Astrocyte of the spinal cord (primary cell): ENCODE data around the gene RERE.

Source experiments
- DNase-seq: peaks from one replicate; pipeline ENCODE4 v3.0.0; 2011; ENCODE audit warnings: low read depth, low spot score
- H3K4me3 ChIP-seq: 2 replicates; pipeline ENCODE4 v1.5.1; 2011; ENCODE audit warnings: low read depth, mild to moderate bottlenecking, low read length, moderate library complexity
- in situ Hi-C: cut with HindIII; loops from 2 replicates; pipeline ENCODE4 v1.10.0; 2017; ENCODE audit warnings: low sequenced_read_pairs
- TF ChIP-seq, protein P1 (sequence below): IDR thresholded peaks from 2 replicates; pipeline ENCODE4 v1.5.1; 2012; ENCODE audit warnings: low read depth, mild to moderate bottlenecking, low read length, inconsistent platforms

Gene RERE

DNA sequence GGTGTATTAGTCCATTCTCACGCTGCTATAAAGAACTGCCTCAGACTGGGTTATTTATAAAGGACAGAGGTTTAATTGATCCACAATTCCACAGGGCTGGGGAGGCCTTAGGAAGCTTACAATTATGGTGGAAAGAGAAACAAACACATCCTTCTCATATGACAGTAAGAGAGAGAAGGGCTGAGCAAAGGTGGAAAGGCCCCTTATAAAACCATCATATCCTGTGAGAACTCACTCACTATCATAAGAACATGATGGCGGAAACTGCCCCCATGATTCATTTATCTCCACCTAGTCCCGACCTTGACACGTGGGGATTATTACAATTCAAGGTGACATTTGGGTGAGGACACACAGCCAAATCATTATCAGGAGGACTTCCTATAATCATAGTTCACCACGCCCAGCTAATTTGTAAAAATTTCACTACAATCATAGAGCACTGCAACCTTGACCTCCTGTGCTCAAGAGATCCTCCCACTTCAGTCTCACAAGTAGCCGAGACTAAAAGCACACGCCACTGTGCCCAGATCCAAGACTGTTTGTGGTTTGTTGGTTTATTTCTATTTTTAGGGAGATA, 164.9 kb downstream of the RERE start:
- in situ Hi-C loops = no loop called here
- DNase-seq = no peak
- no peak overlapping the region for H3K4me3 ChIP-seq
- TF ChIP-seq, protein P1, sequence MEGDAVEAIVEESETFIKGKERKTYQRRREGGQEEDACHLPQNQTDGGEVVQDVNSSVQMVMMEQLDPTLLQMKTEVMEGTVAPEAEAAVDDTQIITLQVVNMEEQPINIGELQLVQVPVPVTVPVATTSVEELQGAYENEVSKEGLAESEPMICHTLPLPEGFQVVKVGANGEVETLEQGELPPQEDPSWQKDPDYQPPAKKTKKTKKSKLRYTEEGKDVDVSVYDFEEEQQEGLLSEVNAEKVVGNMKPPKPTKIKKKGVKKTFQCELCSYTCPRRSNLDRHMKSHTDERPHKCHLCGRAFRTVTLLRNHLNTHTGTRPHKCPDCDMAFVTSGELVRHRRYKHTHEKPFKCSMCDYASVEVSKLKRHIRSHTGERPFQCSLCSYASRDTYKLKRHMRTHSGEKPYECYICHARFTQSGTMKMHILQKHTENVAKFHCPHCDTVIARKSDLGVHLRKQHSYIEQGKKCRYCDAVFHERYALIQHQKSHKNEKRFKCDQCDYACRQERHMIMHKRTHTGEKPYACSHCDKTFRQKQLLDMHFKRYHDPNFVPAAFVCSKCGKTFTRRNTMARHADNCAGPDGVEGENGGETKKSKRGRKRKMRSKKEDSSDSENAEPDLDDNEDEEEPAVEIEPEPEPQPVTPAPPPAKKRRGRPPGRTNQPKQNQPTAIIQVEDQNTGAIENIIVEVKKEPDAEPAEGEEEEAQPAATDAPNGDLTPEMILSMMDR = no peak

DNA sequence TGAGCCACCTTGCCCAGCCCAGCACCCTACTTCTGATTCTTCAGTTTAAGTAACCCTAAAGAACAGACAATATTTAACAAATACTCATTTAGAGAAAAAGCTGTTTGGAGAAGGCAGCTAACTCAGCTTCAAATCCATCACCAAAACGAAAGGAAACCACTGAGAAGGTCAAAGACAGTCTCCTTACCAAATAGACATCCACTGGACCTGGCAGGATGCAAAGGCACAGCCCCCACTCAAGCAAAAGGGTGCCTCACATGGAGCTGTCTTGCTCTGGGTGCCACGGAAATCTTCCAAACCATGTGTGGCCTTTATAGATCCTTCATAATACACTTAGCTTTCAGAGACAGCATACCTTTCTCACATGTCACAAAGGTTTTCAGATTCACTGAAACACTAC, 165.5 kb downstream of the RERE start:
- TF ChIP-seq, protein P1 = no peak
- DNase-seq = no peak
- no peak overlapping the region for H3K4me3 ChIP-seq
- in situ Hi-C loops = no loop called here

DNA sequence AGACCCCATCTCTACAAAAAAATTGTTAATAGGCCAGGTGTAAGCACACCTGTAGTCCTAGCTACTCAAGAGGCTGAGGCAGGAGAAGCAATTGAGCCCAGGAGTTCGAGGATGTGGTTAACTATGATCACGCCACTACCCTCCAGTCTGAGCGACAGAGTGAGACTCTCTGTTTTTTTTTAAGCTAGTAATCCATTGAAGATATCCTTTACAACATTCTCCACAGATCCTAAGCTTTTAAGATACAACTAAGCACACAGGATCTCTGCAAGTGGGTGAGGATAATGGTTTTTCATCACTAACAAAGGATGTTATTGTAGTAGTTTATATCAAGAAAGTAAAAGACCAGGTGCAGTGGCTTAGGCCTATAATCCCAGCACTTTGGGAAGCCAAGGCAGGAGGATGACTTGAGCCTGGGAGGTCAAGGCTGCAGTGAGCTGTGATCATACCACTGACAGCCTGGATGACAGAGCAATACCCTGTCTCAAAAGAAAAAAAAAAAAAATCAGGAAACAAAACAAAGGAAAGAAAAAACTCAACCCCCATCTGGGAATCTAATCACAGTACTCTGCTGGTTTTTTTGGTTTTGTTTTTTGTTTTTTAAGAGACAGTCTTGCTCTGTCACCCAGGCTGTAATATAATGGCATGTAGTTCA, 166.1 kb downstream of the RERE start:
- TF ChIP-seq, protein P1 = no peak
- H3K4me3 ChIP-seq = no peak overlapping the region
- in situ Hi-C loops = no loop called here
- DNase-seq = no peak

DNA sequence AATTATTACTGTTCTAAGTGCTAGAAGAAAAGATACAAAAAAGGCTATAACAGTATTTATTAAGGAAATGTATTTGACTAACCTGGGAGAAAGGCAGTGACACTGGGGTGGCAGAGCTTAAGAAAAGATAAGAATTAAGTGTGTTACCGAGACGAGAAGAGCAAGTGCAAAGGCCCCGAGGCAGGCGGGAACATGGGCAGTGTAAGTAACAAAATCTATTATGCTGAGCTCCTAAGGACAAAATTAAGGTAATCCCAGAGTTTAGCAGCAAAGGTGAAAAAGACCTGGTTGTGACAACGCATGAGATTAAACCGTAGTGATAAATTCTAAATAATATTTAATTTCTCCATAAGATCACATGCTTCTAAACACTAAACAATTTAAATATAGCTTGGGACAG, 167.6 kb downstream of the RERE start:
- TF ChIP-seq, protein P1 = no peak
- in situ Hi-C loops = no loop called here
- H3K4me3 ChIP-seq = no peak overlapping the region
- DNase-seq = no peak

DNA sequence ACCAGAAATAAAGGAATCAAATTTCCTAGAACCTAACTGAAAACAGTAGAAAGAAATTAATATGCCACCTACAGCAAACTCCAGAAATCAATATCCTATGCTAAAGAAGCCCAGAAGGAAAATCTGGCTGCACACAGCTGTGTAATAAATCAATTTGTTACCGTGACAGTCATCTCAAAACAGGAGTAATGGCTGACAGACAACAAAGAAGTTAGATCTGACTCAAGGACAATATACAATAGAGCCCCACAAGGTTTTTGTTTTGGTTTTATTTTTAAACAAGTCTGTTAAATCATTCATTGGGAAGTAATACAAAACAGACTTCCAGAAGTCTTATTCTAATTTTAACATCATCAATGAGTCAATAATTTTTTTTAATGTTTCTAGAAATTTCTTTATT, 168.4 kb downstream of the RERE start:
- no peak for DNase-seq
- in situ Hi-C loops = no loop called here
- TF ChIP-seq, protein P1 = no peak
- H3K4me3 ChIP-seq = no peak overlapping the region

DNA sequence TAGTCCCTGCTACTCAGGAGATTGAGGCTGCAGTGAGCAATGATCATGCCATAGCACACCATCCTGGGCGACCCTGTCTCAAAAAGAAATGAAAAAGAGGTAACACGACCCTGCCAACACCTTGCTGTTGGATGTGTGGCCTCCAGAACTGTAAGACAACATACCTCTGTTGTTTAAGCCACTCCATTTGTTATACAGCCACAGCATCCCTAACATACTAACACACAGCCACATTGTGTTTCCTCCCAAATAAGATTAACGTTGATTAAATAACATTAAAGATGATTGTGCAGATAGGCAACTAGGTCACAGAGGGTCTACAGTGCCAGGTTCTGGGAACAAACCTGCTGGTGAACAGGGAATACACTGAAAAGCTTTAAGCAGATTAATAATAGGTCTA, 170.4 kb downstream of the RERE start:
- H3K4me3 ChIP-seq = no peak overlapping the region
- in situ Hi-C loops = no loop called here
- DNase-seq = no peak
- TF ChIP-seq, protein P1 = no peak
